Peyer's patch (tissue), 4 donors: ENCODE data around the gene FTSJ3. TPM values are rescaled to one million over a fixed set of nuclear protein-coding genes. Genes with fewer than 3 reads are reported as not detected.

Experiments
- DNase-seq, 3 donors: peaks; one replicate each; pipeline ENCODE4 v3.0.0-alpha.2; 2017 to 2019
- H3K27ac ChIP-seq, 4 donors: fragments of 200-600 bp; sonication (generic); one replicate each; pipeline ENCODE4 v1.5.1; 2016 to 2019
- H3K27me3 ChIP-seq, 2 donors: fragments of 200-600 bp; sonication (generic); one replicate each; pipeline ENCODE4 v1.5.1; 2019
- H3K36me3 ChIP-seq, 3 donors: fragments of 200-600 bp; sonication (generic); one replicate each; pipeline ENCODE4 v1.5.1; 2016 to 2019
- H3K4me1 ChIP-seq, 4 donors: fragments of 200-600 bp; sonication (generic); one replicate each; pipeline ENCODE4 v1.5.1; 2016 to 2019
- H3K4me3 ChIP-seq, 4 donors: fragments of 200-600 bp; sonication (generic); 1 replicate in 3 of 4; 2 replicates in 1 of 4; pipeline ENCODE4 v1.5.1; 2016 to 2019; ENCODE audit warnings: mild to moderate bottlenecking in 1 of 4
- H3K9me3 ChIP-seq, 4 donors: fragments of 200-600 bp; sonication (generic); one replicate each; pipeline ENCODE4 v1.5.1; 2016 to 2019; ENCODE audit warnings: mild to moderate bottlenecking in 1 of 4
- CTCF ChIP-seq, 6 experiments: fragments of 450-650 bp in 4 of 6; fragments of 200-600 bp in 2 of 6; sonication (generic) in 1 of 6; IDR thresholded peaks; one replicate each; pipeline ENCODE4 v1.5.1; 2017 to 2019; ENCODE audit warnings: antibody characterized with exemption in 6 of 6, mild to moderate bottlenecking in 3 of 6, moderate library complexity in 1 of 6
- POLR2A ChIP-seq, 2 donors: fragments of 450-650 bp; IDR thresholded peaks; one replicate each; pipeline ENCODE4 v1.5.1; 2017; ENCODE audit warnings: antibody characterized with exemption in 2 of 2, mild to moderate bottlenecking in 2 of 2, moderate library complexity in 2 of 2
- total RNA-seq, 4 donors: library from RNA; depleted of rRNA; stranded (reverse); fragments of >200 nt; gene quantifications; one replicate each; pipeline ENCODE4 v1.1.0, GENCODE V29; 2016

The FTSJ3 gene
- total RNA-seq, 4 donors from 2014 or later: 19.6 to 133 (median 51.6) TPM

- no peak for TF ChIP-seq POLR2A (IDR thresholded peaks at IDR 0.05)
- no peak for TF ChIP-seq CTCF (IDR thresholded peaks at IDR 0.05)
- Histone ChIP-seq H3K9me3 (no peaks in the 10 kb centered on the region), H3K36me3 (peaks cover 0 to 32% (median 0%) of the 10 kb centered on the region in 3 donors), H3K4me1 (peaks cover 0 to 26% (median 3%) of the 10 kb centered on the region in 4 donors), H3K27ac (no peak overlapping the region), H3K27me3 (no peaks in the 10 kb centered on the region), H3K4me3 (no peak overlapping the region)
- DNase-seq: no peak
These were observed 47.0 kb downstream of the FTSJ3 start for GRCh38 chr17:63780507-63780906.

GRCh38 chr17:63775420-63775819, 52.0 kb downstream of the FTSJ3 start:
- H3K4me3 ChIP-seq: peak overlapping the region; percentile 78 to 92 (median 84)
- H3K27me3 ChIP-seq: no peaks in the 10 kb centered on the region
- TF ChIP-seq CTCF (IDR thresholded peaks at IDR 0.05) (no peak), POLR2A (IDR thresholded peaks at IDR 0.05) (no peak)
- DNase-seq: no peak
- H3K4me1 ChIP-seq: peaks cover 0 to 47% (median 15%) of the 10 kb centered on the region in 4 donors
- H3K36me3 ChIP-seq: peaks cover 0 to 19% (median 0%) of the 10 kb centered on the region in 3 donors
- peak overlapping the region in 3 of 4 donors; percentile 97 to 99 (median 98) for H3K27ac ChIP-seq
- no peaks in the 10 kb centered on the region for H3K9me3 ChIP-seq

GRCh38 chr17:63774969-63775265, 52.5 kb downstream of the FTSJ3 start:
- H3K36me3 ChIP-seq: peaks cover 0 to 18% (median 0%) of the 10 kb centered on the region in 3 donors
- H3K27ac ChIP-seq: peak overlapping the region; percentile 97 to 99 (median 98)
- TF ChIP-seq POLR2A (IDR thresholded peaks at IDR 0.05) (no peak), CTCF (IDR thresholded peaks at IDR 0.05) (no peak)
- no peaks in the 10 kb centered on the region for H3K27me3 ChIP-seq
- peak overlapping the region; percentile 78 to 92 (median 84) for H3K4me3 ChIP-seq
- H3K4me1 ChIP-seq: peaks cover 0 to 44% (median 15%) of the 10 kb centered on the region in 4 donors
- no peak for DNase-seq
- no peaks in the 10 kb centered on the region for H3K9me3 ChIP-seq

GRCh38 chr17:63774141-63774968, 53.1 kb downstream of the FTSJ3 start, which contains the start of gene DDX42:
Gene DDX42 (plus strand): TSS chr17:63774170. CDS start chr17:63787050, 12,880 bp downstream.
- DNase-seq: peak; percentile 39 to 94 (median 73)
- peaks cover 0 to 39% (median 15%) of the 10 kb centered on the region in 4 donors for H3K4me1 ChIP-seq
- H3K27me3 ChIP-seq: no peaks in the 10 kb centered on the region
- peak within 1 kb of the TSS; percentile 97 to 99 (median 98) for H3K27ac ChIP-seq
- peak within 1 kb of the TSS; percentile 78 to 92 (median 84) for H3K4me3 ChIP-seq
- H3K36me3 ChIP-seq: peaks cover 0 to 13% (median 0%) of the 10 kb centered on the region in 3 donors
- TF ChIP-seq POLR2A (IDR thresholded peaks at IDR 0.05) (peak; percentile 6 to 34), CTCF (IDR thresholded peaks at IDR 0.05) (peak in 1 of 6 experiments; percentile 20)
- no peaks in the 10 kb centered on the region for H3K9me3 ChIP-seq

GRCh38 chr17:63773272-63774140, 54.0 kb downstream of the FTSJ3 start, which contains the start of gene CCDC47:
Gene CCDC47 (minus strand): TSS chr17:63773597. CDS start chr17:63766175, 7,422 bp downstream.
- H3K4me1 ChIP-seq: peaks cover 0 to 35% (median 15%) of the 10 kb centered on the region in 4 donors

More at GRCh38 chr17:63773272-63774140, 54.0 kb downstream of the FTSJ3 start, which contains the start of gene CCDC47:
- H3K27me3 ChIP-seq: no peaks in the 10 kb centered on the region
- no peaks in the 10 kb centered on the region for H3K9me3 ChIP-seq
- H3K36me3 ChIP-seq: peaks cover 0 to 14% (median 0%) of the 10 kb centered on the region in 3 donors
- peak; percentile 97 to 99 (median 98) for DNase-seq
- TF ChIP-seq POLR2A (IDR thresholded peaks at IDR 0.05) (peak; percentile 97 to 99), CTCF (IDR thresholded peaks at IDR 0.05) (no peak)
- H3K27ac ChIP-seq: peak within 1 kb of the TSS; percentile 97 to 99 (median 98)
- peak within 1 kb of the TSS; percentile 78 to 92 (median 84) for H3K4me3 ChIP-seq
